ENCODE measurements around the gene LPIN1. TPM values are rescaled to one million over a fixed set of nuclear protein-coding genes. Genes with fewer than 3 reads are reported as not detected.

The LPIN1 gene
- total and polyA plus RNA-seq, 2 of the 13 experiments (the other 11 are each of a cell fraction or from before 2014, with no cell fraction given), result 9.7 to 19.4 TPM

DNA sequence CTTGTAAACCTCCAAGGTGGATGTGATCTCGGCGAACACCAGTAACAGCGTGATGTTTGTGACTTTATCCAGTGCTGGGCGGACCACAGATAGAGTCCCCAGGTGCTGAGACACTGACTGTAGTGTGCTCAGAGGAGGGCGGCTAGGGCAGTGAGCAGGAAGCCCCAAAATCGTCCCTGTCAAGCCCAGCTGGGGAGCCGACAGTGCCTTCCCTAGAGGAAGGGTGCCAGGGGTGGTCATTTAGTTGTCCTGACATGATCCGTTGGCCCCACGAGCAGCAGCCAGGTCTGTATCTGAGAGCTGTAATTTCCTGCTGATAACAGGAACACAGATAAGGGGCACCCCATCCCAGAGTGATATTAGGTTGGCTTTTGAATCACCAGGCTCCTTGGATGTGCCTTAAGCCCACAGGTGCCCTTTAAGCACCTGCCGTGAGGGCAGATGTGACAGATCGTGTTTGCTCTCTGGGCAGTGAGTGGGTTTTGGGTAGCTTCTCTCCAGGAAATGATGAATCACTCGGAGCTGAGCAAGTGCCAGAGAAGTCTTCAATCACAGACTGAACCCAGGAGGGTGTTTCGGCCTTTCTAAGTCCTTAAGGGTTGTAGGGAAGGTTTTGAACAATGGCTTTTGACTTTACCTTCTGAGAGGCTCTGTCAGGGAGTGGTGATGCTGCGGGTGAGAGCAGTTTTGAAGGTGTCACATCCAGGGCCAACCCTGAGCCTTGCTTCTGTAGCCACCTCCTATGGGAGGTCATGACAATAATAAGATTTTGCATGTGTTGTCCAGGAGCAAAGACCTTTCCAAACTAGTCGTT is 7.7 kb downstream of the LPIN1 start (continued):
- TF ChIP-seq, protein P1, sequence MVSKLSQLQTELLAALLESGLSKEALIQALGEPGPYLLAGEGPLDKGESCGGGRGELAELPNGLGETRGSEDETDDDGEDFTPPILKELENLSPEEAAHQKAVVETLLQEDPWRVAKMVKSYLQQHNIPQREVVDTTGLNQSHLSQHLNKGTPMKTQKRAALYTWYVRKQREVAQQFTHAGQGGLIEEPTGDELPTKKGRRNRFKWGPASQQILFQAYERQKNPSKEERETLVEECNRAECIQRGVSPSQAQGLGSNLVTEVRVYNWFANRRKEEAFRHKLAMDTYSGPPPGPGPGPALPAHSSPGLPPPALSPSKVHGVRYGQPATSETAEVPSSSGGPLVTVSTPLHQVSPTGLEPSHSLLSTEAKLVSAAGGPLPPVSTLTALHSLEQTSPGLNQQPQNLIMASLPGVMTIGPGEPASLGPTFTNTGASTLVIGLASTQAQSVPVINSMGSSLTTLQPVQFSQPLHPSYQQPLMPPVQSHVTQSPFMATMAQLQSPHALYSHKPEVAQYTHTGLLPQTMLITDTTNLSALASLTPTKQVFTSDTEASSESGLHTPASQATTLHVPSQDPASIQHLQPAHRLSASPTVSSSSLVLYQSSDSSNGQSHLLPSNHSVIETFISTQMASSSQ (IDR thresholded peaks at IDR 0.05; ENCODE audit: low read depth), result no peak
- TF ChIP-seq, protein P1 (CRISPR knock-in tag; IDR thresholded peaks at IDR 0.05; ENCODE audit: borderline replicate concordance), result no peak
- TF ChIP-seq ETV5 (CRISPR knock-in tag; IDR thresholded peaks at IDR 0.05; ENCODE audit: borderline replicate concordance), result no peak
- no peak for TF ChIP-seq ZSCAN25 (CRISPR knock-in tag; IDR thresholded peaks at IDR 0.05)

DNA sequence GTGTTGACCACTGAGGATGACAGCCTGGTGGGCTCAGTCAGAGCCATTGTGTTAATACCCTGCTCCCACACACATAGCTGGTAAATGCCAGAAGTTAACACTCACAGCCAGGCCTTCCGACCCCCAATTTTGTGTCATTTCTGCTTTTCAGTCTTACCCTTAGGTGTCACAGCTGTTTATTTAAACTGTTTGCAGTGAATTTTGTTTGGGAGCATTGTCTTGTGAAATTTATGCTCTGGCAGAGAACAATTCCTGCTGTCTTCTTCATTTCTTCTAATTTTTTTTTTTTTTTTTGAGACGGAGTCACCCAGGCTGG is 8.2 kb downstream of the LPIN1 start:
- Histone ChIP-seq H3K4me2 (ENCODE audit: low read depth, low read length) (no peak overlapping the region), H3K27ac (ENCODE audit: extremely low read length, insufficient read depth, low read length) (no peak overlapping the region), H3K9ac (ENCODE audit: insufficient read depth, low read depth, low read length) (no peak overlapping the region), H2AFZ (ENCODE audit: low read length) (no peak overlapping the region), H3K9me3 (ENCODE audit: low read length) (no peaks in the 10 kb centered on the region), H4K20me1 (ENCODE audit: insufficient read depth, low read length) (no peaks in the 10 kb centered on the region; the same call in 1 of the 2 replicates), H3K79me2 (ENCODE audit: insufficient read depth, low read length) (peaks cover 22% of the 10 kb centered on the region), H3K27me3 (ENCODE audit: control insufficient read depth in 1 of 2, insufficient read depth in 2 of 2, low read length in 2 of 2) (no peaks in the 10 kb centered on the region), H3K4me3 (replicated peaks in 1 of 3; ENCODE audit: insufficient read depth in 1 of 3, low read depth in 2 of 3, low read length in 3 of 3) (no peak overlapping the region), H3K36me3 (replicated peaks in 1 of 2; ENCODE audit: control insufficient read depth in 1 of 2, insufficient read depth in 2 of 2, low read length in 2 of 2) (no peaks in the 10 kb centered on the region), H3K4me1 (ENCODE audit: insufficient read depth, low read length) (peaks cover 10% of the 10 kb centered on the region)
- no TSS peak for BruUV-seq (replicated peaks)
- in situ Hi-C loops (cut with HindIII; ENCODE audit: extremely low pct_ligation_motif_present, low pct_unique_long_range_greater_than_20kb), result no loop called here
- POLR2A ChIA-PET, result interaction anchor here (1.1 kb wide), 1 partner anchor 11 kb away, joined by 6 read pairs; no protein-coding TSS in a partner anchor
- intact Hi-C loops (cut with micrococcal nuclease; ENCODE audit: unreplicated experiment), result no loop called here
- ATAC-seq, result no peak
- no peak for DNase-seq (ENCODE audit: low spot score)
- WGBS (ENCODE audit: low lambda C conversion rate), result 95% methylated on average over 2 of the region's 2 CpGs
- no peak for FAIRE-seq
- CTCF ChIA-PET (ENCODE audit: low intra/inter-chr PET ratio, low total read pairs), result no interaction called here
- TF ChIP-seq KLF12 (CRISPR knock-in tag; IDR thresholded peaks at IDR 0.05; ENCODE audit: borderline replicate concordance) (no peak), FOXK1 (CRISPR knock-in tag; IDR thresholded peaks at IDR 0.05; ENCODE audit: borderline replicate concordance, low read depth) (no peak)
- TF ChIP-seq, protein P2, sequence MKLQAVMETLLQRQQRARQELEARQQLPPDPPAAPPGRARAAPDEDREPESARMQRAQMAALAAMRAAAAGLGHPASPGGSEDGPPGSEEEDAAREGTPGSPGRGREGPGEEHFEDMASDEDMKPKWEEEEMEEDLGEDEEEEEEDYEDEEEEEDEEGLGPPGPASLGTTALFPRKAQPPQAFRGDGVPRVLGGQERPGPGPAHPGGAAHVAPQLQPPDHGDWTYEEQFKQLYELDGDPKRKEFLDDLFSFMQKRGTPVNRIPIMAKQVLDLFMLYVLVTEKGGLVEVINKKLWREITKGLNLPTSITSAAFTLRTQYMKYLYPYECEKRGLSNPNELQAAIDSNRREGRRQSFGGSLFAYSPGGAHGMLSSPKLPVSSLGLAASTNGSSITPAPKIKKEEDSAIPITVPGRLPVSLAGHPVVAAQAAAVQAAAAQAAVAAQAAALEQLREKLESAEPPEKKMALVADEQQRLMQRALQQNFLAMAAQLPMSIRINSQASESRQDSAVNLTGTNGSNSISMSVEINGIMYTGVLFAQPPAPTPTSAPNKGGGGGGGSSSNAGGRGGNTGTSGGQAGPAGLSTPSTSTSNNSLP (IDR thresholded peaks at IDR 0.05; ENCODE audit: low read depth, low read length), result no peak
- TF ChIP-seq, protein P3, sequence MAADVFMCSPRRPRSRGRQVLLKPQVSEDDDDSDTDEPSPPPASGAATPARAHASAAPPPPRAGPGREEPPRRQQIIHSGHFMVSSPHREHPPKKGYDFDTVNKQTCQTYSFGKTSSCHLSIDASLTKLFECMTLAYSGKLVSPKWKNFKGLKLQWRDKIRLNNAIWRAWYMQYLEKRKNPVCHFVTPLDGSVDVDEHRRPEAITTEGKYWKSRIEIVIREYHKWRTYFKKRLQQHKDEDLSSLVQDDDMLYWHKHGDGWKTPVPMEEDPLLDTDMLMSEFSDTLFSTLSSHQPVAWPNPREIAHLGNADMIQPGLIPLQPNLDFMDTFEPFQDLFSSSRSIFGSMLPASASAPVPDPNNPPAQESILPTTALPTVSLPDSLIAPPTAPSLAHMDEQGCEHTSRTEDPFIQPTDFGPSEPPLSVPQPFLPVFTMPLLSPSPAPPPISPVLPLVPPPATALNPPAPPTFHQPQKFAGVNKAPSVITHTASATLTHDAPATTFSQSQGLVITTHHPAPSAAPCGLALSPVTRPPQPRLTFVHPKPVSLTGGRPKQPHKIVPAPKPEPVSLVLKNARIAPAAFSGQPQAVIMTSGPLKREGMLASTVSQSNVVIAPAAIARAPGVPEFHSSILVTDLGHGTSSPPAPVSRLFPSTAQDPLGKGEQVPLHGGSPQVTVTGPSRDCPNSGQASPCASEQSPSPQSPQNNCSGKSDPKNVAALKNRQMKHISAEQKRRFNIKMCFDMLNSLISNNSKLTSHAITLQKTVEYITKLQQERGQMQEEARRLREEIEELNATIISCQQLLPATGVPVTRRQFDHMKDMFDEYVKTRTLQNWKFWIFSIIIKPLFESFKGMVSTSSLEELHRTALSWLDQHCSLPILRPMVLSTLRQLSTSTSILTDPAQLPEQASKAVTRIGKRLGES (CRISPR knock-in tag; IDR thresholded peaks at IDR 0.05; ENCODE audit: borderline replicate concordance), result no peak
- TF ChIP-seq, protein P4, sequence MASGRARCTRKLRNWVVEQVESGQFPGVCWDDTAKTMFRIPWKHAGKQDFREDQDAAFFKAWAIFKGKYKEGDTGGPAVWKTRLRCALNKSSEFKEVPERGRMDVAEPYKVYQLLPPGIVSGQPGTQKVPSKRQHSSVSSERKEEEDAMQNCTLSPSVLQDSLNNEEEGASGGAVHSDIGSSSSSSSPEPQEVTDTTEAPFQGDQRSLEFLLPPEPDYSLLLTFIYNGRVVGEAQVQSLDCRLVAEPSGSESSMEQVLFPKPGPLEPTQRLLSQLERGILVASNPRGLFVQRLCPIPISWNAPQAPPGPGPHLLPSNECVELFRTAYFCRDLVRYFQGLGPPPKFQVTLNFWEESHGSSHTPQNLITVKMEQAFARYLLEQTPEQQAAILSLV (CRISPR knock-in tag; IDR thresholded peaks at IDR 0.05; ENCODE audit: borderline replicate concordance), result no peak
- TF ChIP-seq, protein P5, sequence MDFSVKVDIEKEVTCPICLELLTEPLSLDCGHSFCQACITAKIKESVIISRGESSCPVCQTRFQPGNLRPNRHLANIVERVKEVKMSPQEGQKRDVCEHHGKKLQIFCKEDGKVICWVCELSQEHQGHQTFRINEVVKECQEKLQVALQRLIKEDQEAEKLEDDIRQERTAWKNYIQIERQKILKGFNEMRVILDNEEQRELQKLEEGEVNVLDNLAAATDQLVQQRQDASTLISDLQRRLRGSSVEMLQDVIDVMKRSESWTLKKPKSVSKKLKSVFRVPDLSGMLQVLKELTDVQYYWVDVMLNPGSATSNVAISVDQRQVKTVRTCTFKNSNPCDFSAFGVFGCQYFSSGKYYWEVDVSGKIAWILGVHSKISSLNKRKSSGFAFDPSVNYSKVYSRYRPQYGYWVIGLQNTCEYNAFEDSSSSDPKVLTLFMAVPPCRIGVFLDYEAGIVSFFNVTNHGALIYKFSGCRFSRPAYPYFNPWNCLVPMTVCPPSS (IDR thresholded peaks at IDR 0.05), result no peak
